Astrocyte of the hippocampus (primary cell): ENCODE data around the gene ANTXRL.
"Not testable (repeated sequence)": the region's sequence is repeated elsewhere in the genome, so short reads cannot be mapped to it uniquely, and the experiment has no call there.

Experiments
- DNase-seq: peaks from one replicate; pipeline ENCODE4 v3.0.0; 2011; ENCODE audit warnings: low read depth, low spot score

ANTXRL gene

DNA sequence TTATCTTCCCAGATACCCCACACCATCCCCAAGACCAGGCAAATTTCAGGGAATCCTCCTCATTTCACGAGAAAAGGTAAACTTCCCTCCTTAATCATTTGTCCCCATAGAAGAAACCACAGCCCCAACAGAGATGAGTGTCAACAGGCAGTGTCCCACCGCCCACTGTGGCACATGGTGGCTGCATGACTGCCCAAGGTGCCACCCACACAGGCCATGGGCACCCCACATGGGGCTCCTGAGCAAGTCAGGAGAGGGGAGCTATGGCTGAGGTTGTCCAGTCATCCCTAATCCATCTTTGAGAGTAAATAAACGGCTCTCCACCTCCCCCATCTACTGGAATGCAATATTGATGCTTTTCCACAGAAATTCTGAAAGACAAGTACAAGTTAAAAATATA lies 44.1 kb downstream of the ANTXRL start:
- no peak for DNase-seq

DNA sequence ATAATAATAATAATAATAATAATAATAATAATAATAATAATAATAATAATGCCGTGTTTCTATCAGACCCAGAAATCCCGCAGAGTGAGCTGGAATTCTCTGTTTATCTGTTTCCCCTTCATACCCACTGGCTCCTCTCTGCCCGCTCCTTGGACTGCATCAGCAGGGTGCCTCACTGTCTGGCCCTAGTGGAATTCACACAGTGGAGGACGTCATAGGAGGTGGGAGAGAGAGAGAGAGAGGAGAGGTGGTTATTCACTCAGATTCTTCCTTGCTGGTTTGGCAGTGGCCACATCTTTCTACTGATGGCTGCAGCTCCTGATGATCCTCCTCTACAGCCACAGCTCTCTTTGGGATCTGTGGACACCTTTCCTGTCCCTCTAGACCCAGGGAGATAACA lies 78.7 kb downstream of the ANTXRL start:
- DNase-seq: peak; percentile 16

DNA sequence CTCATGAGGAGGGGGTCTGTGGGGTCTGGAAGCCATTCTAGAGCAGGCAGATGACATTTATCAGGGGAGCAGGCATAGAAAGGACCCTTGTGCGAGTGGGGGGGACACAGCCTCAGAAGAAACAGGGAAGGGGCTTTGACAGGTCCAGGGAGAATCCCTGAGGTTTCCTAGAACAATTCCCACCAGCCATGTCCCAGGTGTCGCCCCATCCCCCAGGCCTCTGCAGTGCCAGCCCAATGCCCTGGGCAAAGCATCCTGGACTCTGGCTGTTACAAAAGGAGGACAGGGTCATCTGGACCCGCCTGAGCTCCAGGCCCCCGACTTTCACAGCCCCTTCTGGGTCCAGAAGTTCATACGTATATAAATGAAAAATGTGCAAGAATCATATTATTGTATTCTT lies 80.4 kb downstream of the ANTXRL start:
- not testable (repeated sequence) for DNase-seq

DNA sequence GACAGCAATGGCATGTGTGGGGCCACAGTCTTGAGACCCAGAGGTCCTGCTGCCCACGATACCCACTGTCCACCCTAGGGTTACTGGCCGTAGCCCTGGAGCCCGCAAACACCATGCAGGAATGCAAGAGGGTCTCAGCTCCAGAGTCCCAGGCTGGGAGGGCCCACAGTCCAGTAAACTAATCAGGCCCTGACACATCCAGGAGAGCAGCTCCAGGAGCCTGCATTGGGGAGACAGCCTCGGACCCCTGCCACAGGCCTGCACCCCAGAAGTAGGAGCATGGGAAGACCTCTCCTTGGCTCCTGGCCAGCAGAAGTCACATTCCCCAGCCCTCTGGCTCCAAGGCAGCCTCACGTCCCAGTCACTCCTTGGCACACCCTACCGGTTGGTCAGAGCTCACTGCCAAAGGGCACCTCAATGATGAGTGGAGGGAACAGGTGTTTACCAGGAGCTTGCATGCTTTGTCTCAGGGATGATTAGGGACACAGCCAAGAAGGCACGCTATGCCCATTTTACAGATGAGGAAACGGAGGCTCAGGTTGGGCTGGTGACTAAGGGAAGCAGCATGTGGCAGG lies 81.0 kb downstream of the ANTXRL start:
- DNase-seq: not testable (repeated sequence)

DNA sequence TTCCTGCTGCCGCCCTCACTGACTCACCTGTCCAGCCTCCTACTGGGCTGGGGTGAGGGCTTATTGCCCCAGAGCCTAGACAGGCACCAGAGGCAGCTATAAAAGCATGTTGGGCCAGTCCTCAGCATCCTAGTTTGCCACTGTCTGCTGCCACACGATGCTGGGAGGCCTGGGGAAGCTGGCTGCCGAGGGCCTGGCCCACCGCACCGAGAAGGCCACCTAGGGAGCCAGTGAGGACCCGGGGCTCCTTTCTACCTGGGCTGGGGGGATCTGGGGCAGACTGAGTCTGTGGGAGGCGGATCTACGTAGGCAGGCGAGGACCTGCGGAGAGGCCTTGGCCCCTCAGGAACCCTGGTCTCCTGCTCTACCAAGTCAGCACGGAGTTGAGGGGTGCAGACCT lies 82.2 kb downstream of the ANTXRL start:
- DNase-seq: not testable (repeated sequence)

DNA sequence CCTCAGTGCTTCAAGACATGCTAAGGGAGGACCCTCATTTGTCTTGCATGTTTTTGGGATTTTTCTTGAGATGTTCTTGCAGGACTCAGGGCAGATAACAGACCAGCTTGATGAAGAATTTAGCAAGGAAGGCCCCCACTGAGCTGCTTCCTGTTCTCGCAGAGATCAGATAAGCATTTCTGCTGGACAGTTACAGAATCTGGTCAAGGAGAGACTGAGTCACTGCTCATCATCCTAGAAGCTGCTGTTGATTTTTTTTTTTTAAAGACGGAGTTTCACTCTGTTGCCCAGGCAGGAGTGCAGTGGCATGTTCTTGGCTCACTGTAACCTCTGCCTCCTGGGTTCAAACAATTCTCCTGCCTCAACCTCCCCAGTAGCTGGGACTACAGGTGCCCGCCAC lies 87.6 kb downstream of the ANTXRL start:
- DNase-seq: not testable (repeated sequence)

DNA sequence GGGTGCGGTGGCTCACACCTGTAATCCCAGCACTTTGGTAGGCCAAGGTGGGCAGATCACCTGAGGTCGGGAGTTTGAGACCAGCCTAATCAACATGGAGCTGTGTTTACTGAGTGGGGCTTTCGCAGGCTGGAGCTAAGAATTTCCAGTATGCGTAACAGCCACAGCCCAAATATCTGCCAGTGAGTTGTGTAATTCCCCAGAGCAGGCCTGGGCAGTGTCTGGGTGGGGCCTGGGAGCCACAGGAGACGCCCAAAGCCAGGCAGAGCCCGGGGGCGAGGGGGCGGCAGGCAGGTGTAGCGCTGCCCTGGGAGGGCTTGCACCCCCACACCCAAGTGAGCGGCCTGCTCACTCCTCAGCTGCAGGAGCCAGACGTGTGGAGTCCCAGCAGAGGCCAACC lies 88.6 kb downstream of the ANTXRL start, which contains the start of gene ANXA8L1:
Gene ANXA8L1, plus strand, starts transcription at position 371 of the 400 bp plus-strand sequence. CDS start 76 bp downstream, outside the sequence.
- not testable (repeated sequence) for DNase-seq

DNA sequence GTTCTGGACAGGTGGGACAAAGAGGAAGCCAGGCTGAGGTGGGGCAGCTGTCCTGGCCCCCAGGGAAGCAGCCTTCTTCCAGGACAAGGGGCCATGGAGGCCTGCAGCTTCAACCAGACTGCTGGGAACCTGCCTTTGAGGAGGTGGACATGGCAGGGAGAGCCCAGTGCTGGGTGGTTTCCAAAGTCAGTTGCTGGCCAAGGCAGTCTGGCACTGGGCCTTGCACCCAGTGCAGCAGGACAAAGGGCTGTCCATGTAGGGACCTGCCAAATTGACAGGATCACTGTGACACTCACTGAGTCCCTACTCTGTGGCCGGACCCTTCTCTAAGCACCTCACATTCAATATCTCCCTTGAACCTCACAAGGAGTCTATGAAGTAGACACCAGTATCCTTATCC lies 90.2 kb downstream of the ANTXRL start:
- not testable (repeated sequence) for DNase-seq

DNA sequence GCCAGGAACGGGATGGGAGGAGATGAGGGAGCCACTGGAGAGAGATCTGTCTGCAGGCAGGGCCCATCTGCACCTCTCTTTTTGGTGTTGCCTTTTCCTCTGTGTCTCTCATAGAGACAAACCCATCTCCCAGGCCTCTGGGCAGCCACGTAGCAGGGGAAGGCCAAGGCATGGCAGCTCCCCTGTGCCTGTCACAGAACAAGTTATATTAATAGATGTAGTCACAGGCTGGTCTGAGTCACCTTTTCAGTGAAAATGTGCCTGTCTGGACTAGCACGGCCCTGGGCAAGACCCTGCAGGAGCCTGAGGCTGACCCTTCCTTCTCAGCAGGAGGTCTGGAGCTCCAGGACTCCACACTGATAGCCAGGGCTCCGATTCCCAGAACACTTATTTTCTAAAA lies 90.9 kb downstream of the ANTXRL start:
- DNase-seq: not testable (repeated sequence)

DNA sequence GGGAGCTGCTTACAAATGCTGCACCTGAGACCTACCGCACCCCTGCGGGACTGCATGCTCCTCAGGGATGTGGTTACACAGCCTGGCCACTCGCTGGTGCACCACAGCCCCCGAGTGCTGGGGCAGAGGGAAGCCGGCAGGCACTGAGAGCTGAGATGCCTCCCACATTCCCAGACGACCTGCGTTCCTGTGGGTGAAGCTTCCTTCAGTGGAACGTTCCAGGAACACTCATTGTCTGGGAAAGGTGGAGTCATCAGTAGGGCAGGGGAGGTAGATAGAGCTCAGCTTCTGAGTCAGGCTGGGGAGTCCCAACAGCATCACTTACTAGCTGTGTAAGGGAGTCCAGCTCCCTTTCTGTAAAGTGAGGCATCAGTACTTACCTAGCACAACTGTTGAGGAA lies 91.3 kb downstream of the ANTXRL start:
- DNase-seq: not testable (repeated sequence)

DNA sequence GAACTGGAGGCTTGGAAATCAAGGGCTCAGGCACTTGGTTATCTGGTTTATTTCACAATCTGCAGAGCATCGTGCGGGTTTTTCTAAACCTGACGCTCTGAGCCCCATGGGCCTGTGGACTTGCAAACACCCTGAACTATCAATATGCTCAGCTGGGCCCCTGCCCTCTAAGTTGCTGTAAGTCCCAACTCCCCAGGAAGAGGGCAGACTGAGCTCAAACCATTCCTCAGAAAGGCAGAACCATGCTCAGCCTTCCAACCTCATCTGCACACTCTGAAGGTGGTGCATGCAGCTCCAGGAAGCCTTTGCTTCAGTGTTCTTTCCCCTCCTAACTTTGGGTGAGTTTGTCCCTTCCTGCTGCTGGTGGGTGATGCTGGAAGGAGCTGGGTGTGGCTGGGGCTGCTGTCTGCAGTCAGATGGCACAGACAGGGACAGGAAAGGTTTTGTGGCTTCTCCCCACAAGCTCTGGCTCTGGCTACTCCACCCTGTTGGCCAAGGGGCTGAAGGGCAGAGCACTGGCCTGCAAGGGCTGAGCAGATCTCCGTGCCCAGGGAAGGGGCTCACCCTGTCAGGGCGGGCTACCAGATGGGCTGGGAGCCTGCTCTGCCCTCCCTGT lies 92.5 kb downstream of the ANTXRL start:
- not testable (repeated sequence) for DNase-seq
